HUES6 (cell line): ENCODE results near the gene BOD1L2.

Experiments
- H3K27ac ChIP-seq: 2 replicates; pipeline ENCODE4 v1.7.0; 2013; ENCODE audit warnings: low read depth, mild to moderate bottlenecking, low read length, inconsistent platforms
- H3K27me3 ChIP-seq: 2 replicates; pipeline ENCODE4 v1.6.1; 2013; ENCODE audit warnings: low read length; ENCODE audit not compliant: control insufficient read depth, insufficient read depth
- H3K36me3 ChIP-seq: 2 replicates; pipeline ENCODE4 v1.6.1; 2013; ENCODE audit warnings: low read length; ENCODE audit not compliant: control insufficient read depth, insufficient read depth
- H3K4me1 ChIP-seq: 2 replicates; pipeline ENCODE4 v1.6.1; 2013; ENCODE audit warnings: low read length; ENCODE audit not compliant: control insufficient read depth, insufficient read depth
- H3K4me3 ChIP-seq: 2 replicates; pipeline ENCODE4 v1.5.1; 2013; ENCODE audit warnings: low read depth, low read length
- H3K9ac ChIP-seq: one replicate; pipeline ENCODE4 v1.6.1; 2013; ENCODE audit warnings: mild to moderate bottlenecking, low read length
- H3K9me3 ChIP-seq: 2 replicates; pipeline ENCODE4 v1.6.1; 2013; ENCODE audit warnings: low read depth, low read length; ENCODE audit not compliant: control insufficient read depth, insufficient read depth

The BOD1L2 gene

DNA sequence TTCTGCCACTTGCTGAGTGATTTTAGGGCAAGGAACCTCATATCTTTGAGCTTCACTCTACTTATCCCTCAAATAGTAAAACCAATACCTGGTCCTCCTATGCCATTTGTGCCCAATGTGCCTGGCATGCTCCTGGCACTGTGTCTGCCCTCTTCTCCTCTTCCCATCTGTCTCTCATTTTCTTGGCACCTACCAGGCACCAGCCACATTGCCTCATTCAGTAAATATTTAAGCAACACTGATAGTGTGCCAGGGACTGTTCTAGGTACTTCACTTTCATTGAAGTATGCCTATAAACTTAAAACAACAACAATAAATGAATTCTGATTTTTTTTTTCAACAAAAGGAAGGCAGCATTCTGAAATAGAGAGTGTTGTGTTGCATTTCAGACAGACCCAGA is 15.1 kb upstream of the BOD1L2 start:
- H3K27ac ChIP-seq, result no peak overlapping the region
- no peak overlapping the region for H3K9ac ChIP-seq
- no peaks in the 10 kb centered on the region for H3K36me3 ChIP-seq
- 0 out of 2 replicates have a peak, but pooled peaks cover 2% of the 10 kb centered on the region for H3K27me3 ChIP-seq
- peaks cover 6% of the 10 kb centered on the region; the same call in 1 of the 2 replicates for H3K9me3 ChIP-seq
- H3K4me3 ChIP-seq, result no peak overlapping the region
- H3K4me1 ChIP-seq, result no peaks in the 10 kb centered on the region

DNA sequence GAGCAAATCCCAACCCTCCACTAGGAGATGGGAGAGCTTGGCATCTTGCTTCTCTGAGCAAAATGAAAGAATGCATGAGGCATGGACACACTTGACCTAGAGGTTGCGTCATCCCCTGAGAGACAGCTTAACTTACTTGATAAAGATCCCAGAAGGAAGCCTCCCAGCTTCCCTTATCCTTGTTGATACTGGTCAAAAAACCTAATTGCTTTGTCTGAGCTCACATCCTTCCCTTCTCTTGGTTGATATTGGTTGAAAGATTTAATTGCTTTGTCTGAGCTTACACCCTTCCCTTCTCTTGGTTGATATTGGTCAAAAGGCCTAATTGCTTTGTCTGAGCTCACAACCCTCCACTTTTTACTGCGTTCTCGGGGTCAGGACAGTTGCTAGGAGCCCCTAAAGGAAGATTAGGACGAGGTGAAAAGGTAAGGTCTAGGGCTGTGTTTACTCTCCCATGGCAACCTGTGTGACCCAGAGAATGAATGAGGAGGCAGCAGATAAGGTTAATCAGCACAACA is 12.2 kb upstream of the BOD1L2 start:
- H3K27me3 ChIP-seq, result no peaks in the 10 kb centered on the region
- no peak overlapping the region for H3K4me3 ChIP-seq
- no peak overlapping the region for H3K27ac ChIP-seq
- no peaks in the 10 kb centered on the region for H3K36me3 ChIP-seq
- peaks cover 6% of the 10 kb centered on the region; the same call in 1 of the 2 replicates for H3K9me3 ChIP-seq
- H3K4me1 ChIP-seq, result no peaks in the 10 kb centered on the region
- H3K9ac ChIP-seq, result no peak overlapping the region

DNA sequence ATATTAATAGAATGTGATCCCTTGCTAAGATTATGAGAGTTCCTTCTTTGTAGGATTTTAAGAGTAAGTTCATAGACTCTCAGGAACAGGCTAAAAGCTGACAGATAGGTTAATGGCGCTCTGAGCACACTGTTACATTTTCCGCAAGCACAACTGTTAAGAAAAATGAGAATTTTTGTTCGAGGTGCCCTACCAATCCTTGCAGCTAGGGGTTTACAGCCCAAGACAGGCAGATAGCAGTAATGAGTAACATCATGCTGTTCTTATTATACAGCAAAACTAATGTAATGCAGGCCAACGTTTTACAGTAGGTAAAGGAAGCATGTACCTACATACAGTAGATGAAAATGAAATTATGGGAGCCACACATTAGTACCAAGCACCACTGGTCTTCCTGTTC is 11.2 kb upstream of the BOD1L2 start:
- H3K4me1 ChIP-seq, result no peaks in the 10 kb centered on the region
- H3K9me3 ChIP-seq, result peaks cover 9% of the 10 kb centered on the region; the same call in 1 of the 2 replicates
- no peaks in the 10 kb centered on the region for H3K27me3 ChIP-seq
- no peak overlapping the region for H3K9ac ChIP-seq
- H3K27ac ChIP-seq, result no peak overlapping the region
- no peaks in the 10 kb centered on the region for H3K36me3 ChIP-seq
- H3K4me3 ChIP-seq, result no peak overlapping the region

DNA sequence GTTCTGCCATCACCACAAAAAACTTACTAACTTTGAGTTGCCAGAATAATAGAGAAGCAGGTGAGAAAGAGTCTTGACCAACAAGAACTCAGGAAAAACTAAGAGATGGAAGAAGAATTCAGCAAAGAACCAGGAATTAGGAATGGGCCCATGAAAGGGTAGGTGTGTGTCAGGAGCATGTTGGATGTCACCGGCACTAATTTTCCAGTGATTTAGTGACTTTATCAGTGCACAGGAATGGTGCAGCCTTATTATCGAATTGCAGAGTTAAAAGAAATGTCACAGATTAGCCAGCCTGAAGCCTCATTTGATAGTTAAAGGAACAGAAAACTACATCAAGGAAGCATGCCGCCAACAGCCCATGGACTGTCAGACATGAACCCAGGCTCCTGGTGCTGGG is 9.0 kb upstream of the BOD1L2 start:
- H3K4me3 ChIP-seq, result no peak overlapping the region
- H3K9ac ChIP-seq, result no peak overlapping the region
- H3K4me1 ChIP-seq, result no peaks in the 10 kb centered on the region
- H3K9me3 ChIP-seq, result peaks cover 9% of the 10 kb centered on the region; the same call in 1 of the 2 replicates
- no peaks in the 10 kb centered on the region for H3K27me3 ChIP-seq
- no peaks in the 10 kb centered on the region for H3K36me3 ChIP-seq
- H3K27ac ChIP-seq, result no peak overlapping the region

DNA sequence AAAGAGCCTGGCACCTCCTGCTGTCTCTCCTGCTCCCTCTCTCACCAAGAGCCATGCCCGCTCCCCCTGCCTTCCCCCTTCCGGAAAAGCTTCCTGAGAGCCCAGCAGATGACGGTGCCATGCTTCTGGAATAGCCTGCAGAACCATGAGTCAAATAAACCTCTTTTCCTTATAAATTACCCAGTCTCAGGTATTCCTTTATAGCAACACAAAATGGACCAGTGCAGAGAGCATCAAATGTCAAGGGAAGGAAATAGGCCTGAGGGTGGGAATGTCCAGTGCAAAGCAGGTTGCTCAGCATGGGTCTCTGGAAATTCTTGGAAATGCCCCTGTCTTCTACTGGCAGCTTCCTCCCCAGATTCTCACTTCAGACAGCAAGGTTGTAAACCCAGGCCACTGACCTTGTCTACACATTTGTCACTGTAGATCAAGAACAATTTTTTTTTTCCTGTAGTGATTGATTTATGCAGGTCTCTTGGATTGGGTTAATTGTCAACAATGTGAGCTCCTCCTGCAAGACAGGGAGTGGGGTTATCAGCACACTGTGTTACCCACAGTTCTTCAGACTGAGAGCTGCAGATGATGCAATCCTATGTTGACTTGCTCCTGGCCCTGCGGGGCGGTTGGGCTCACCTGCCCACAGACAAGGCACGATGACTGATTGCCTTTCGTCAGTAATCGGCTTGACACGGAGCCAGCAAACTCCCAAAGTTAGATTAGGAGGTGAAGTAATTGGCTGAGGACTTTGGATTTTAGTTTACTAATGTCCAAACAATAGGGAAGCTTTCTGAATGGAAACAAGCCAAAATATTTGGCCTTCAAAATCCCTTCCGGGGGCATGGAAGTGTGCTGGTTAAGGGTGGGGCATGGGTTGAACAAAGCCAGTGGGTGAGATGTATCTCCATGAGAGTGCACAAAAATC is 5.4 kb upstream of the BOD1L2 start:
- no peak overlapping the region for H3K9ac ChIP-seq
- no peaks in the 10 kb centered on the region for H3K4me1 ChIP-seq
- H3K9me3 ChIP-seq, result peaks cover 5% of the 10 kb centered on the region; the same call in 1 of the 2 replicates
- H3K4me3 ChIP-seq, result no peak overlapping the region
- no peak overlapping the region for H3K27ac ChIP-seq
- H3K27me3 ChIP-seq, result no peaks in the 10 kb centered on the region
- no peaks in the 10 kb centered on the region for H3K36me3 ChIP-seq

DNA sequence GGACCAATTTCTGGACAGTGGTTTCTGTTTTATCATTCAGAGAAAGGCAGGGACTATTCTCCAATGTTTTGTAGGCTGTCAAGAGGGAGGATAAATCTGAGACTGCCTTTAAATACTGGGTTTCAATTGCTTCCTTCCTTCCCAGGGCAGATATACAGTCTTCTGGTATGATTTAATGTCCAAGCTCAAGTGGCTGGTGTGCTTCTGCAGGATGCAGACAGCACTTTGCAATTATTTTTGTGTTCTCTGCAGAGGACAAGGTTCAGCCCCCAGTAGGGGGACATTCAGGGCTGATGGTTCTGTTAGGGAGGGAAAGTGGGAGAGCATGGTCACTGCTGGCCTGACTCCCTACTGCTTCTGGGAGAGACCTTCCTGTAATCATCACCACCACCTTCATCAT is 4.6 kb upstream of the BOD1L2 start:
- no peak overlapping the region for H3K9ac ChIP-seq
- H3K27ac ChIP-seq, result no peak overlapping the region
- 0 out of 2 replicates have a peak, but pooled peaks cover 3% of the 10 kb centered on the region for H3K9me3 ChIP-seq
- no peak overlapping the region for H3K4me3 ChIP-seq
- no peaks in the 10 kb centered on the region for H3K27me3 ChIP-seq
- H3K4me1 ChIP-seq, result no peaks in the 10 kb centered on the region
- H3K36me3 ChIP-seq, result no peaks in the 10 kb centered on the region

DNA sequence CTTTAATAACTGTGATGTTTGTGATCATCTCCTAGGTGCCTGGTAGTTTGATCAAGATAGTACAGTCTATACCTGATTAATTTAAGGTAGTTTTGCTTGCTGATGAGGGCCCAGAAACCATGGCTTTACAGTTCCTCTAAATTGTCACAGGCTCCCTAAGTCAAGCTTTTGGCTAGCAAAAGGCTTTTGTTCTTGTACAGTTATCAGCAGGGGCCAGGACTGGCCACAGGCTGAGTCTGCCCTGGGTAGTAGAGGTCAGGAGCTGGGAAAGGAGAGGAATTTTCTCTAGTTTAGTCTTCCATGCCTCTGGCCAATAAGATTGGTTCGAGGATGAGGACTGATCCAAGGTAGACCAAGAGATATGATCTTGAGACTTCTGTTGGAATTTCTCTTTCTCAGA is 3.6 kb upstream of the BOD1L2 start:
- 0 out of 2 replicates have a peak, but pooled peaks cover 3% of the 10 kb centered on the region for H3K9me3 ChIP-seq
- no peaks in the 10 kb centered on the region for H3K27me3 ChIP-seq
- H3K36me3 ChIP-seq, result no peaks in the 10 kb centered on the region

DNA sequence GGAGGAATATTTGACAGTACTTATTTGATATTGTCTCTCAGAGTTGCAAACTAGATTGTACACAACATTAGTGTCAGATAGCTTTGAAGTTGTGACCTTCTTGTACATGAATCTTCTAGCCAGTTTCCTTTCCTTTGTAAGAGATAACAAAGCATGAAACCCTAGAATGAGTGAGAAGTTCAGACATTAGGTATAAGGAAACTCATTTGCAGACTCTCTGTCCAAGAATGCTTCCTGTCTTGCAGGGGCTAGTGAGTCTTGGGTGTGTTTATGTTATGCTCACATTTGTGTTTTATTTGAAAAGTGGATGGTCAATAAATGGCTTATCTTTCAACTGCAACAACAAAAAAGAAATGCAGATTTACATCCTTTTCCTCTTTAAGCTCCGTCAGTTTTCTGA is 1.4 kb downstream of the BOD1L2 start:
- Histone ChIP-seq H3K9ac (no peak overlapping the region), H3K27me3 (no peaks in the 10 kb centered on the region), H3K4me3 (no peak overlapping the region), H3K27ac (no peak overlapping the region), H3K4me1 (peaks cover 26% of the 10 kb centered on the region), H3K9me3 (no peaks in the 10 kb centered on the region), H3K36me3 (no peaks in the 10 kb centered on the region)

More for the DNA sequence above, 3.6 kb upstream of the BOD1L2 start:
- Histone ChIP-seq H3K4me1 (no peaks in the 10 kb centered on the region), H3K27ac (no peak overlapping the region), H3K4me3 (no peak overlapping the region), H3K9ac (no peak overlapping the region)

DNA sequence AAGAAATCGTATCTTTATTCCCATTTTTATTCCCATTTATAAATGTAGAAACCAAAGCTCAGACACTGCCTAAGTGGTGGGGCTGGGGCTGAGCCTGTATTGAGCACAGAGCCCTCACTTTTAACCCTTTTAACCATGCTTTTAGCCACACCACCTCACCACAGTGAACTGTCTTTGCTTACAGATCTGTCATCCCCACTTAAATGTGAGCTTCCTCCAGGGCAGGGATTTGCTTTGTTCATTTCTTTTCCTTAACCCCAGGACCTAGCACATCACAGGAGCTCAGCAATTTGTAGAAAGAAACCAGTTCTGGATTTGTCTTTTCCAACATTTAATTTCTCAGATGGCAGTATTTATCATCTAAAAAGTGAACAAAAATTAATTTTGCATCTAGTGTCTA is 2.2 kb downstream of the BOD1L2 start:
- no peaks in the 10 kb centered on the region for H3K9me3 ChIP-seq
- H3K4me1 ChIP-seq, result peaks cover 26% of the 10 kb centered on the region
- no peak overlapping the region for H3K9ac ChIP-seq
- no peak overlapping the region for H3K27ac ChIP-seq
- H3K27me3 ChIP-seq, result no peaks in the 10 kb centered on the region
- no peak overlapping the region for H3K4me3 ChIP-seq
- H3K36me3 ChIP-seq, result no peaks in the 10 kb centered on the region

DNA sequence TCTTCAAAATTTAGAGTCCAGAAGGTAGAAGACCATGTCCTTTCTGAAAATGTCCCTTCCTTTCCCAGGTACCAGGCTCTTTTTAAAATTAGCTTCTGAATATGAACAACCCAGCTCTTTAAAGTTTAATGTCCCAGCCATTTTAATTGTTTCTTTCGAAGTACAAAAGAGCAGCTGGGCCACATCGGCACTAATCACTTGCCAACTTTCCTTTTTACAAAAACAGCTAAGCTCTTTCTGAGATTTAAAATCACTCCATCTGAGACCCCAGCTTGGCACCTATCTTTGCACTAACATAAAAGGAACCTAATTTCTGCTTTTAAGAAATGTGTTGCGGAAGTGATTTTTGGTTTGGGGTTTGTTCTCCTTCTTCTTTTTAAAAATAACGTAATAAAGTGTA is 2.6 kb downstream of the BOD1L2 start:
- no peak overlapping the region for H3K4me3 ChIP-seq

DNA sequence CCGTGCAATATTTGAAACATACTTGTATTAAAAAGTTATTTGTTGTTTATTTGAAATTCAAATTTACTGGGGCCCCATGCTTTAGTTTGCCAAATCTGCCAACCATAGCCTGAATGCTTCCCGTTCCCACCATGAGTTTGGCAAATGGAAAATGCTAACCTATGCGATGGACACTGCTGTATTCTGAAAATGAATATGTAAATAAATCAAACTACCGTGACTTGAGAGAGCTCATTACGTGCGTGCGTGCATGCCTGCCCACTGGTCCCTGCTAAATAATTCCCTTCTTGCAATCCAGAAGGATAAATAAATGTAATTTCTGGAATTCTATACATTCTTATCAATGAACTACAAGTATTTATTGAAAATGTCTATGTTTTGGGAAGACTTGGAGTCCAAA is 3.2 kb downstream of the BOD1L2 start:
- no peak overlapping the region for H3K27ac ChIP-seq
- no peaks in the 10 kb centered on the region for H3K27me3 ChIP-seq
- peaks cover 32% of the 10 kb centered on the region for H3K4me1 ChIP-seq
- H3K9me3 ChIP-seq, result no peaks in the 10 kb centered on the region
- H3K36me3 ChIP-seq, result no peaks in the 10 kb centered on the region
- H3K4me3 ChIP-seq, result no peak overlapping the region
- no peak overlapping the region for H3K9ac ChIP-seq

More for the DNA sequence above, 2.6 kb downstream of the BOD1L2 start:
- H3K36me3 ChIP-seq, result no peaks in the 10 kb centered on the region
- H3K27ac ChIP-seq, result no peak overlapping the region
- no peak overlapping the region for H3K9ac ChIP-seq
- H3K4me1 ChIP-seq, result peaks cover 30% of the 10 kb centered on the region
- H3K27me3 ChIP-seq, result no peaks in the 10 kb centered on the region
- no peaks in the 10 kb centered on the region for H3K9me3 ChIP-seq
